HepG2 (cell line): Measurements from ENCODE around the gene SEC16A.

ENCODE experiments used
- POLR2A ChIP-seq, 2 experiments: IDR thresholded peaks; 2 replicates each; pipeline ENCODE4 v1.6.1; 2011; ENCODE audit warnings: low read depth in 2 of 2, low read length in 2 of 2, mild to moderate bottlenecking in 1 of 2, moderate library complexity in 1 of 2; ENCODE audit not compliant: insufficient read depth in 1 of 2
- TF ChIP-seq, protein P1 (sequence below): IDR thresholded peaks from 2 replicates; pipeline ENCODE4 v1.6.1; 2016; ENCODE audit warnings: control low read depth
- TF ChIP-seq, protein P2 (sequence below): IDR thresholded peaks from 2 replicates; pipeline ENCODE4 v1.6.1; 2016; ENCODE audit warnings: mild to moderate bottlenecking
- TF ChIP-seq, protein P3 (sequence below): sonication (generic); formaldehyde crosslinking; IDR thresholded peaks from 2 replicates; pipeline ENCODE4 v1.8.0; 2022; ENCODE audit warnings: mild to moderate bottlenecking, missing genetic modification reagents, borderline replicate concordance

DNA sequence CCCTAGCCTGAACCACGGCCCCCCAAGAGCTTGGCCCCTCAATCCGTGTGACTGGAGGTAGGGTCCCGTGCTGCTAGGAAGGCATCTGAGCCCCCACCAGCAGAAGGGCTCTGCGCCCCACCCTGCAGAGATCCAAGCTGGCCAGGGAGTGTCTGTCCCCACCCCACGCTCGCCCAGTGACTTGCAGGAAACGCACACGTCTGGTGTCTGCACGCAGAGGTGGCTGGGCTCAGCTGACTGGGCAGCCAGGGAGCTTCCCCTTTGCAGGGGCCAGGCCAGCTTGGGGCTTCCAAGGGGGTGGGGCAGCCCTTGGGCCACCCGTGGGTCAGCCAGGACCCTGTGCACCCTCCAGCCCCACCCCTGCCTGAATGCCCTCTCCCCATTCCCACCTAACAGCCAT is 38.7 kb upstream of the SEC16A start:
- TF ChIP-seq, protein P1, sequence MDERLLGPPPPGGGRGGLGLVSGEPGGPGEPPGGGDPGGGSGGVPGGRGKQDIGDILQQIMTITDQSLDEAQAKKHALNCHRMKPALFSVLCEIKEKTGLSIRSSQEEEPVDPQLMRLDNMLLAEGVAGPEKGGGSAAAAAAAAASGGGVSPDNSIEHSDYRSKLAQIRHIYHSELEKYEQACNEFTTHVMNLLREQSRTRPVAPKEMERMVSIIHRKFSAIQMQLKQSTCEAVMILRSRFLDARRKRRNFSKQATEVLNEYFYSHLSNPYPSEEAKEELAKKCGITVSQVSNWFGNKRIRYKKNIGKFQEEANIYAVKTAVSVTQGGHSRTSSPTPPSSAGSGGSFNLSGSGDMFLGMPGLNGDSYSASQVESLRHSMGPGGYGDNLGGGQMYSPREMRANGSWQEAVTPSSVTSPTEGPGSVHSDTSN (CRISPR knock-in tag): no peak
- no peak for TF ChIP-seq POLR2A (IDR thresholded peaks at IDR 0.05; ENCODE audit: insufficient read depth in 1 of 2, low read depth in 2 of 2, low read length in 2 of 2)
- TF ChIP-seq, protein P2, sequence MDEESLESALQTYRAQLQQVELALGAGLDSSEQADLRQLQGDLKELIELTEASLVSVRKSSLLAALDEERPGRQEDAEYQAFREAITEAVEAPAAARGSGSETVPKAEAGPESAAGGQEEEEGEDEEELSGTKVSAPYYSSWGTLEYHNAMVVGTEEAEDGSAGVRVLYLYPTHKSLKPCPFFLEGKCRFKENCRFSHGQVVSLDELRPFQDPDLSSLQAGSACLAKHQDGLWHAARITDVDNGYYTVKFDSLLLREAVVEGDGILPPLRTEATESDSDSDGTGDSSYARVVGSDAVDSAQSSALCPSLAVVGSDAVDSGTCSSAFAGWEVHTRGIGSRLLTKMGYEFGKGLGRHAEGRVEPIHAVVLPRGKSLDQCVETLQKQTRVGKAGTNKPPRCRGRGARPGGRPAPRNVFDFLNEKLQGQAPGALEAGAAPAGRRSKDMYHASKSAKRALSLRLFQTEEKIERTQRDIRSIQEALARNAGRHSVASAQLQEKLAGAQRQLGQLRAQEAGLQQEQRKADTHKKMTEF: no peak
- TF ChIP-seq, protein P3, sequence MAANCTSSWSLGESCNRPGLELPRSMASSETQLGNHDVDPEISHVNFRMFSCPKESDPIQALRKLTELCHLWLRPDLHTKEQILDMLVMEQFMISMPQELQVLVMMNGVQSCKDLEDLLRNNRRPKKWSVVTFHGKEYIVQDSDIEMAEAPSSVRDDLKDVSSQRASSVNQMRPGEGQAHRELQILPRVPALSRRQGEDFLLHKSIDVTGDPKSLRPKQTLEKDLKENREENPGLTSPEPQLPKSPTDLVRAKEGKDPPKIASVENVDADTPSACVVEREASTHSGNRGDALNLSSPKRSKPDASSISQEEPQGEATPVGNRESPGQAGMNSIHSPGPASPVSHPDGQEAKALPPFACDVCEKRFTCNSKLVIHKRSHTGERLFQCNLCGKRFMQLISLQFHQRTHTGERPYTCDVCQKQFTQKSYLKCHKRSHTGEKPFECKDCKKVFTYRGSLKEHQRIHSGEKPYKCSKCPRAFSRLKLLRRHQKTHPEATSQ (CRISPR knock-in tag): no peak
